GM21360 (cell line): Measurements from ENCODE around the gene TRMT1.

ENCODE experiments used
- ATAC-seq: cut with Tn5 transposase; IDR thresholded peaks from one replicate; pipeline ENCODE4 v1.9.1; 2021; ENCODE audit warnings: mild to moderate bottlenecking, moderate library complexity; ENCODE audit not compliant: unreplicated experiment

Gene TRMT1

DNA sequence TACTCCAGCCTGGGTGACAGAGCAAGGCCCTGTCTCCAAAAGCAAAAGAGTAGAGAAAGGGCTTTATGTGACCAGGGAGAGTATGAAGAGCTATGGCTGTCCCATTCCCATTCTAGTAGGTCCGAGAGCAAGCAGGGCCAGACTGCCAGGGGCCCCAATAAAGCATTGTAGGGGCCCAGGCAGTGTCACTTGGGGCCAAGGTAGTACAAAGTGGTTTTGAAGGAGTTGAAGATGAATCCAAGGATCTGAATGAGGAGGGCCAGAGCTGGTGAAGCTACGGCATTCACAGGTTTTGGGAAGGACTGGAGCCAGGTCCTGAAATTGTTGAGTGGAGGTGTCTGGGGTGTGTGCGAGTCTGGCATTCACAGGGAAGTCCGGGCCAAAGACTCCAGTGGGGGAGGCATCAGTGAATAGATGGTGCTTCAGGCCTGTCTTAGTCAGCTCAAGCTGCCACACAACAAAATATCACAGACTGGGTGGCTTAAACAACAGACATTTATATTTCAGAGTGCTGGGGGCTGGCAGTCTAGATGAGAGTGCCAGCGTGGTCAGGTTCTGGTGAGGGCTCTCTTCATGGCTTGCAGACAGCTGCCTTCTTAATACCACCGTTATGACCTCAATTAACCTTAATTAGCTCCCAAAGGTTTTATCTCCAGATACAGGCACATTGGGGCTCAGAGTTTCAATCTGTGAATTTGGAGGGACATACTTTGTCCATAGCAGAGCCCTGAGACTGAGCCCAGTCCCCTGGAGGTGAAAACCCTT, 11.5 kb upstream of the TRMT1 start:
- ATAC-seq: no peak

DNA sequence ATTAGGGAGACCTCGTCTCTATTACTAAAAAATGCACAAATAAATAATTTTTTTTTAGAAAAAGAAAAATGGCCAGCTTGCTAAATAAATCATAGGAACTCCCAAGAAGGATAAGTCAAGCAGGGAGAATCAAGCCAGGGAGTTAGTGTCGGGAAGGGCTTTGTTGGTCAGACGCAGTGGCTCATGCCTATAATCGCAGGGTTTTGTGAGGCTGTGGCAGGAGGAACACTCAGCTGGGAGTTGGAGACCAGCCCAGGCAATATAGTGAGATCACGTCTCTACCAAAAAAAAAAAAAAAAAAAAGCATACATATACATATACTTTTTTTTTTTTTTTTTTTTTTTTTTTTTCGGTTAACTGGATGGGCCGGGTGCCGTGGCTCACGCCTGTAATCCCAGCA, 10.5 kb upstream of the TRMT1 start:
- no peak for ATAC-seq

DNA sequence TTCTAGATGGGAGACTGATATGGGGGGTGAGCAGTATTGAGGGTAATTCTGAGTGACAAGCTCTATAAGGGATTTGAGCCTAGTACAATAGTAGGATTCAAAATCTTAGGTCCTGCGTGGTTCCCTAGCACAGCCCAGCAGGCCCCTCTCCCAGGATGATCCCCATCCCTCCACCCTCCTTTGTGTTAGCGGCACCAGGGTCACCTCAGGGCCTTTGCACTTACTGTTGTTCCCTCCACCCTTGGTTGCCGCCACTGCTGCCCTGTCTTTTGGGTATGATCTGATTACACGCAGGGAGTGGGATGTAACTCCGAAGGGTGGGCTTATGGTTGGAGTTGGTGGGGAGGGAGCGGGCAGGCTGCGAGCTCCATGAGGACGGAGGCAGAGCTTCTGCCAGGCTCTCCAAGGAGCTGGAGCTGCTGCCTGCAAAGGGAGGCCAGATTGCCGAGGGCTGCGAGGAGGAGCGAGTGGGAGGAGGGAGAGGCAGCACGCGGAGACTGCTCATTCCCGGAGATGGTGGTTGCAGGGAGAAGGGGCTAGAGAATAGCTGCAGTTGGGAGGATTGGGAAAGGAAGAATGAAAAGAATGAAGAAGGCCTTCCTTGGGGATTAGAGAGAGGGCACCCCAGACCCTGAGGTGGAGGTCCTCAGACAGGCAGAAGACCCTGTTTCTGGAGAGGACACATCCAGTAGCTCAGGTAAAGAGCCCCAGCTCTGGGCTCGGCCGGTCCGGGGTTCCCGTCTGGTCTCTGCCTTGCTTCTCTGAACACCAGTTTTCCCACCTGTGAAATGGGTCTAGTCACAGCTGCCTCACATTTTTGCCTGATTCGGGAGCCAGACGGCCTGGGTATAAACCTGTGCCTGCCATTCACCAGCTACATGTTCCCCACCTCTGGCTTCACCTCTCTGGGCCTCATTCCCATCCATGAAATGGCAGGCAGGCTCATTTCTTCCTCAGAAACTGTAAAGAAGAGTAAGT, 6.7 kb upstream of the TRMT1 start:
- ATAC-seq: no peak

DNA sequence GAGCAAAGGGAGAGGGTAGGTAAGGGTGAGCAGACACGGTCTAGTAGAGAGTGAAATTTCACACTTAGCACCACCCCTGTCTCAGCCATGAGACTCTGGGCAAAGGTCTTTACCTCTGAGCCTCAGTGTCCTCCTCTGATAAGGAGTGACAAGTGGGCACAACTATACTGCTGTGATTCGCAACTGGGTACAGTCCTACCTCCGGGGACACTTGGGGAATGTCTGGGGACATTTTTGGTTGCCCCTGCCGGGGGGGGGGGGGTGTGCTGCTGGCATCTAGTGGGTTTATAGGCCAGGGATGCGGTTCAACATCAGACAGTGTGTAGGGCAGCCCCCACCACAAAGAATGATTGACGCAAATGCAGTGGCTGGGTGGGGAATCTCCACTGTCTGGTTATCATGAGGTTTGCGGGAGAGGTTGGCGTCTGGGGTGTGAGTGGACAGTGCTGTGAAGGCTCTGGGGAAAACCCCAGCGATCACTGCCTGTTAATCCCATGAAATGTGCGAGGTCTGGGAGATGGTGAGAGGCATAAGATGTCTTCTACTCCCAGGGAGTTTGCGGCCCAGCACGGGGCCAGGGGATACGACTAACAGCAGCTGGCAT, 5.8 kb upstream of the TRMT1 start:
- no peak for ATAC-seq

DNA sequence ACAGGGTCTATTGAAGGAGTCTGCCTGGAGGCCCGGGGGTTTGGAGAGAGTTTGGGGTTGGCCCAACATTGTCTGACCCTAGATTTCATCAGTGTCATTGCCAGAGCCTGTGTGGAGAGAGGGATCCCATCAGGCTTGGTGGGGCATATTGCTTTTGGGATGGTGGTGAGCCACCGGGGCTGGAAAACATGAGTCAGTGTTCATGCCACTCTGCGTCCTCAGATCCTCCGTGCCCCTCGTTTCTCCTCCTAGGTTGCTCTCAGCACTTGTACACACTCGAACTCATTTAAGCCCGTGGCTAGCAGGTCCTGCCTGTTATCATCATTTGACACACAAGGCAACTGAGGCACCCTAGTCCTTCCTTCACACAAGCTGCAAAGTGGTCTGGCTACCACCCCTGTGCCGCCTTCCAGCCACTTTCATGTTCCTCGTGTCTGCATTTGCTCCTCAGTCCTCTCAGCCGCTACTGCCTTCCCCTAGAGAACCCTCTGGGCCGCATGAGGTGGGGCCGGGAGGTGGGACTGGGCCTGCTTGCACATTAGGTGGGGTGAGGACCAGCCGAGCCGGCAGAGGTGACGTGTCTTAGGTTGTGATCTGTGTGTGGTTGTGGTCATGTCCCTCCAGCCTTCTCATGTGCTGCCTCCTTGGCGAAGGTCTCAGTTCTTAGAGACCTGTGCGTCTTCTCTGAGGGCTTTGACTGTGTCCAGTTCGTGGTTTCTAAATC, 5.2 kb upstream of the TRMT1 start:
- ATAC-seq: no peak

DNA sequence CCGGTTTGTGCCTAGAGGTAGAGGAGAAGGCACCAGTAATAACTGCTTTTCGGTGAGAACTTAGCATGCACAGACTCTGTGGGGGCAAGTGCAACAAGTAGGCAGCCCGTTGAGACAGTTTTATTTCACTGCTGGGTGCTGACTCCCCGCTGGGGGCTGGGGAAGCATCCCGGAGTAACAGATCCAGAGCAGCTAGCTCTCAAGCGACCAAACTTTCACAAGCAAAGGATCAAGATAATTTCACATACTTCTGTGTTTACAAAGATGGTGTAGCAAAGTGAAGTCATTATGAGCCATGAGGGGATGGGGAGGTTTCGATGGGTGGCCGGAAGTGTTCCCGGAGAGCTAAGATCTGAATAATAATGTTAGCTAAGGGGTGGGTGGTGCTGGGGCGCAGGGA, 4.3 kb upstream of the TRMT1 start:
- no peak for ATAC-seq

DNA sequence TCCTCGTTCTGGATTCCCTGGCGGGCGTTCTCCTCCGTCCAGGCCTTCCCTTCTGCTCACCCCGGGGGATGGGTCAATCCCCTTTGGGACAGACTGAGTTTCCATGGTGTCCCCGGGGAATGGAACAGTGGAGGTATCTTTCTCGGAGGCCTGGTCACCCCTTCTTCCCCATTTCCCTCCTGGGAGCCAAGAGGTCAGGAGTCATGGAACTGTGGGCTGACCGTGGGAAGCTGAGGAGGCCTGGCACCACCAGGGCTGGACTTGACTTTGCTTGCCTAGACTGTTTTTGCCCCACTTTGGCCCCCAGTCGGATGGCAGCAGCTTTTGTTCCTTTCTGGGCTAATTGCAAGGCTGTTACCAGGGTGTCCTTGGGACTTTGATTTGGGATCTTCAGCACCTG, 3.5 kb upstream of the TRMT1 start:
- ATAC-seq: no peak

DNA sequence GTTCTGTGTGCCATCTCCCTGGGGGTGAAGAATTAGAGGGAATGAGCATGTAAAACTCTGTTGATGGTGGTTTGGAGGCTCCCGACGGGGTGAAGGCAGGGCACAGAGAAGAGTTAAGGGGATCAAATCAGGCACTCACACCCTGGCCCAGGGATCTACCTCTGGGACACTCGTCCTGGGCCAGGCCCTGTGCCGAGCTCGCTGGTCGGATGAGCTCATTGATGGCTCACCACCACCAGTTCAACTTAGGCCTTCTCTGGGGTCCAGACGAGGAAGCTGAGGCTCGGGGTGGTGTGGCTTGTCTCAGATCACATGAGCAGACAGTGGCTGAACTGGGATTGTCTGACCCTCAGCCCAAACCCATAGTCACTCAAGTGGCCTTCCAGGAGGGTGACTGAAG, 3.1 kb upstream of the TRMT1 start:
- no peak for ATAC-seq

DNA sequence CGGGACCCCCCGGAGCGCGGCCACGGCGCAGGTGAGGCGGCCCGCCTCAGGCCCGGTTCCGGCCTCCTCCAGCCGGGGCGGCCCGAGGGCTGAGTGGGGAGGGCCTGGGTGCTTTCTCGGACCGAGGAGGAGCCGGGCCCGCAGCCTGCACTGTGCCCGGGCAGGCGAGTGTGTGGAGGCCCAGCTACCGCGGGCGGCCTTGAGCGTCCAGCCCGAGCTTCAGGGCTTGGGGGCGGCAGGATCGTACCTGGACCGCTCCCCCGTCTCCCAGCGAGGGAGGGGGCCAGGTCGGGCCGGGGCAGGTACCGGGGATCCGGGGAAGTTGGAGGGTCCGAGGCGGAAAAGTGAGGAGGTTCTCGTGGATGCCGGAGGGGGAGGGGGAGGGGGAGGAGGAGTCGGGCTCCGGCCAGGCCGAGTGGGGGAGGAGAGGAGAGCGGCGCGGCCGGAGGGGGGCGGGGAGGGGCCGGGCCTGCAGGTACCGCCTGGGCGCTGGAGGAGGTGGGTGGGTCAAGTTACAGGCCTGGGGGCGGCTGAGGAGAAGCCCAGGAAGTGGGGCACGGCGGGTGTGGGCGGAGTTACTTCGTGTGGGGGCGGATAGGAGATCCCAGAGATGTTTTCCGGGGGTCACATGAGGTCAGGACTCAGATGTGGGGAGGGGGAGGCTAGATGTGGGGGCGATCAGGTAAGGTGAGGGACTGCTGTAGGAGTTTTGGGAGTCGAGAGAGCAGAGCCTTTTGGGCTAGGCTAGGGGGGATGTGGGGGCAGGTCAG, 2.1 kb upstream of the TRMT1 start:
- ATAC-seq: peak; percentile 7

DNA sequence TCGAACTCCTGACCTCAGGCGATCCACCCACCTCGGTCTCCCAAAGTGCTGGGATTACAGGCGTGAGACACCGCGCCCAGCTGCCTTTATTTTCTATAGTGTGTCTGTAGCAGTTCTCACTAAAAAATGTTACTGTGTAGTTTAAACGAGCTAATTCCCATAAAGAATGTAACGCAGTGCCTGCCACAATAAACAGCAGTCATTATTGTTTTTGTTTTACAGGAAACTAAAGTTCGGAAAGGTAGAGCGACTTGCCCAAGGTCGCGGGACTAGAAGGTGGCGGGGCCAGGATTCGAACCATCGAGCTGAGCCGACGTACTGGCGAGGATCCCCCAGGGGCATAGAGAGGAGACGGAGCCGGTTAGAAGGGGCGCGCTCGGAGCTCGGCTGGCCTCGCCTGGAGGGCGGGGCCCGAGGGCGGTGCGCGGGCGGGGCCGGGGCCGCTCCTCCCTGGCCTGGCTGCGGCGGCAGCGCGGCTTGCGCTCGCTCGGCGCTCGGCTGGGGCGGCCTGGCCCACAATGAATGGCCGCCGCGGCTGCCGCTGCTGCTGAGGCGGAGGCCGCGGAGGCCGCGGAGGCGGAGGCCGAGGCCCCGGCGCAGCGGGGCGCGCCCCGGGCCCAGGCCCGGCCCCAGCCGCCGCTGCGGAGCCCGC, 1.4 kb upstream of the TRMT1 start, which contains the start of gene NACC1:
NACC1 (plus strand) TSS at position 493 of the 652 bp plus-strand sequence. CDS start 16,944 bp downstream, outside the sequence.
- peak; percentile 56 for ATAC-seq

DNA sequence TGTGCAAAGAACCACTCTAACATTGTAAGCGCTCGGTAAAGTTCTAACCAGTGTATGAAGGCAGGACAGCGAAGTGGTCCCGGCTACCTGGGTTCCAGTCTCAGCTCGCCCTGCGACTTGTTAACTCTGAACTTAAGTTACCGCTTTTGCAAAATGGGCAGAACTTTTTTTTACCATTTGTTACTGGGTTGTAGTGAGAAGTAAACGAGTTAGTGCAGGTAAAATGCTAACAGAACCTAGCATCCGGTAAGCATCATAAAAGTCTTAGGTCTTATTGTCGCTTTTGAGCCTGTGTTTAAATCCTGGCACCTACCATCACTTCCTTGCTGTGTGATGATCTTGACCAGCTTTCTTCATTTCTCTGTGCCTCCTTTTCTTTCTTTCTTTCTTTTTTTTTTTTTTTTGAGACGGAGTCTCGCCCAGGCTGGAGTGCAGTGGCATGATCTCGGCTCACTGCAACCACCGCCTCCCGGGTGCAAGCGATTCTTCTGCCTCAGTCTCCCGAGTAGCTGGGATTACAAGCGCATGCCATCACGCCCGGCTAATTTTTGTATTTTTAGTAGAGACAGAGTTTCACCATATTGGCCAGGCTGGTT, 734 bp upstream of the TRMT1 start:
- peak; percentile 3 for ATAC-seq

DNA sequence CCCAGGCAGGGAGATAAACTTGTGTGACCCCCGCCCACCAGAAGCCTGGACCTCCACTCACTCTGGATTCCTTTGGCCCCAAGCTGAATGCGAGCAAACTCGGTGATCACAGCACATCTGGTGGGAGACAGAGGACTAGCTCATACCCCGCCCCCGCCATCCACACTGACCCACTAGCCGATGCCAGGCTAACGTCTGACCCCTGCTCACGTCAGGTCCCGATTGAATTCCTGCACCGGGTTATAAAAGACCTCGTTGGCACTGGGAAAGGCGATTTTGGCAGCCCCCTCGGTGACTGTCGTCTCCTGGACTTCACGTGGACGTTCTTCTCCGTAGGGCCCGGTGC, 631 bp downstream of the TRMT1 start:
- no peak for ATAC-seq

DNA sequence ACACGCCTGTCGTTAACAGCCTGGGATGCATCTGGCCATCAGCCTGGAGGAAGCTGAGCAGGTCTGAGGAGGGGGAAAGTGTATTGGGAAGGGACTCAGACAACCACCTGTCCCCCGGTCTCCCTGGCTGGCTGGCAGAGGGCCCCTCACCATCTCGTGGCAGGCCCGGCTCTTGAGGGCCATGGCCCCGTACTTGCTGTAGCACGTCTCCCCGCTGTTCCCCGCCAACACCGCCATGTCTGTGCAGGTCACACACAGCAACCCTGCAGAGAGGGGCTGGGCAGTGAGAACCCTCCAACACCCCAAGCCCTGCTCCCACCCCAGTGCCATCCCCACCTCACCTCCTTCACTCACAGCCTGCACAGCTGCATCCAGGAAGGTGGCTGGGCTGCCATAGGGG, 4.0 kb downstream of the TRMT1 start:
- no peak for ATAC-seq

DNA sequence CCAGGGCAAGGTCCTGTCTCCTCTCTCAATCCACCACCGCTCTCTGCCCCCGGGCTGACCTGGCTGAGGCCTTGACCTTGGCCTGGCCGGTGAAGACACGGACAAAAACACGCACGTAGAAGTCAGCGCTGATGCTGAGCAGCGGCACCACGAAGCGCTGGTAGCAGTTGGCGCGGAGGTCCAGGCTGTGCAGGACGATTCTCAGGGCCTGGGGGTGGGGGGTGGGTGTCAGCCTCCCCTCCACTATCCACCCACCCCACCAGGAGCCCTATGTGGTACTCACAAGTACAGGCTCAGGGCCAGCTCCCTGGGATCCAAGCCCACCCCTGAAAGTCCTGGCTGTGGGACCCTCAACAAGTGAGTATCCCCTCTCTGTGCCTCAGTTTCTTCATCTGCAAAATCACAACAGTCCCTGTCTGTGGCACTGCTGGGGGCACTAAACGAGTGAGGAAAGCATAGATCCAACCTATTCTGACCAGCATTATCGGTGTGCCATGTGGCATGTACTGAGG, 6.4 kb downstream of the TRMT1 start:
- ATAC-seq: no peak

DNA sequence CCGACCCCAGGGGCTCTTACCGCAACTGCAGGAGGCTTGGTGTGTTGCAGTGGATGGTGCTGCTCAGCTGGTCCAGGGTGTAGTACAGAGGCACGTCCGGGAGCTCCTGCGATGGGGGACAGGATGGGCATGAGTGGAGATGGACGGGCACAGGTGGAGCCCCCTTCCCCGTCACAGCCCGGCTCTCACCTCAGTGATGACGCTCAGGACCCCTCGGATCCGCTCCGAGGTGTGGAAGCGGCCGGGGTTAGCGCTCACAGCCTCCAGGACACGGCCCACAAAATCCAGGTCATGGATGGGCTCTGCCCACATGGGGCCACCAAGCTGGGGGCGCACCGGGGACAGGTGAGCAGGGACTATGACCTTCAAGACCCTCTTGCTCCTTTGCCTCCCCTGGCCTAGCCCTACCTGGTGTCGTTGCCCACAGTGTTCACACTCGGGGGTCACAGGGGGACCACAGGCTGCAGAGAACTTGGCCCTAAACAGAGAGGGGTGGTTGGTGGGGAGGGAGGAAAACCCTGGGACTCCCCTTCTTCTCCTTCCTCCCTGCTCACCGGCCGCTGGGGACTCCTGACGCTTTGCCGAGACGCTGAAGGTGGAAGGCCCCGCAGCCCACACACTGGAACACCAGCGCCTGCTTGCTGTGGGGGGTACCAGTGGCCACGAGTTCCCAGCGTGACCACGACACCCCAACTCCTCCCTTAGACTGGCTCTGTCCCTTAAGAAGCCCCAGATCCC, 7.0 kb downstream of the TRMT1 start:
- no peak for ATAC-seq

DNA sequence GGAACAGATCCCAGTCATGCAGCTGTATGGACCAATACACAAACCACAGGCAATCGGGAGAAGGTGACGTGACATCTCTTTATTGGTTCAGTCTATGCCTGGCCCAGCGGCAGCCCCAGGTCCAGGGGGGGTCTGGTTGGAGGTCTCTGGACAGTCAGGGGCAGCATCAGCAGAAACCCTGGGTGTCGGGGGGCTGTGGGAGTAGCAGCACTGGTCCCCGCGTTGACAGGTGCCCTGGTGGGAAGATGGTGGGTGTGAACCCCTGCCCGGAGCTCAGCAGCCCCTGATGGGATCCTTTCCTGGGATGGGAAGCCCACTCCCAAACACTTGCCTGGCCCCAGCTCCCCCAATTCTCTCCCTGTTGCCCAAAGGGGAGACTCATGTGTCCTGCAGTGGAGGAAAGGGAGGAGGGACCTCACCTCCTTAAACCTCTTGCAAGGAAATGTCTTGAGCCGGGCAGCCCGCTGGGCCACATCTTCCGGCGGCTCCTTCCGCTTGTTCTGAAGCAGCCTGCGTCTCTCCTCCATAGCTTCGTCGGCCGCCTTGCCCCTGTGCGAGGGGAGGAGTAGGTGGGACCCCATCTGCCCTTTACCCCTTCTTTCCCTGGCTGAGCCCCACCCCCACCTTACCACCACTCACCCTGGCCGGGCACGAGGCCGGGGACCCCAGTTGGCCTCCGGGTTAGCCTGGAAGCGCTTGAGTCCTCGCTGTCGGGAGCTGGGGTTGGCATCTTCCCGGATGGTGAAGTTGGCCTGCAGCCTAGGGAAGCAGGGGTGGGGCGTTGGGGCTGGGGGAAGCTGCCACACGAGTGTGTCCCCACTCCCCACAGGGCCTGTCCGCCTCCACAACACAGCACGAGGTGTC, 11.5 kb downstream of the TRMT1 start:
- no peak for ATAC-seq

DNA sequence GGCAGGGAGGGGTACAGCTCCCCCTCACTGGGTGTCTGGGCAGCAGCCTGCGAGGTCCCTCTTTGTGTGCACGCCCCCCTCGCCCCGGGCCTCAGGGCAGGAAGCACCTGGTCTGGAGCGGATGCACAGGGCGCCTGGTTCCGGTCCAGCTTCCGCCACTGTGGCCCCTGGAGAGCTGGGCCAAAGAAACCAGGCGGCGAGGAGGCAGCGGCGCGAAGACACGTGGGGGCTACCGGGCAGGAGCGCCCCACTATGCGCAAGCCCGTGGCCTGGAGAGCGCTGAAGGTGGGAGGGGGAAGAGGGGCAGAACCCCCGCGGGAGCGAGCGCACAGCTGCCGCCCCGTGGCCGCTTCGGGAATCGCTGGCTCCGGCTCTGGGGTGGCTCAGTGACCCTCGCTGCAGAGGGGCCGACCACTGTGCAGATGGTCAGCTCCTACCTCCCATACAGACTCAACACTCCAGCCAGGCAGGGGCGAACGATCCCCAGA, 12.1 kb downstream of the TRMT1 start:
- ATAC-seq: peak; percentile 31
